Activated naive CD8-positive, alpha-beta T cell treated with anti-CD3 and anti-CD28 coated beads, Interleukin-2, amount 10 ng/mL, durations not matched to agents 7 days and 5 days (primary cell): Measurements from ENCODE around the gene SIAE. TPM values are rescaled to one million over a fixed set of nuclear protein-coding genes. Genes with fewer than 3 reads are reported as not detected.

ENCODE experiments used
- ATAC-seq: fragments of 150-1000 bp; cut with Tn5 transposase; one replicate; pipeline ENCODE4 v1.10.0; 2021; ENCODE audit warnings: low read depth, moderate library complexity
- POLR2A ChIA-PET: fragments of 350-600 bp; sonication (Branson Sonifier 250); formaldehyde crosslinking; loops from one replicate; lab custom pipeline; 2021; ENCODE audit warnings: antibody characterized with exemption; lab: Charles Lee
- DNase-seq: peaks from one replicate; pipeline ENCODE4 v3.0.0; 2021
- H3K27ac Mint-ChIP-seq: one replicate; pipeline ENCODE4 v1.8.0; 2022; ENCODE audit warnings: mild to moderate bottlenecking, mixed read lengths
- H3K27me3 Mint-ChIP-seq: one replicate; pipeline ENCODE4 v1.8.0; 2022; ENCODE audit warnings: mild to moderate bottlenecking, moderate library complexity, mixed read lengths
- H3K36me3 Mint-ChIP-seq: one replicate; pipeline ENCODE4 v1.8.0; 2021; ENCODE audit warnings: mild to moderate bottlenecking, mixed read lengths
- H3K4me1 Mint-ChIP-seq: one replicate; pipeline ENCODE4 v1.8.0; 2021; ENCODE audit warnings: mixed read lengths
- H3K4me3 Mint-ChIP-seq: one replicate; pipeline ENCODE4 v1.8.0; 2022; ENCODE audit warnings: mild to moderate bottlenecking, moderate library complexity, mixed read lengths
- H3K9me3 Mint-ChIP-seq: one replicate; pipeline ENCODE4 v1.8.0; 2021; ENCODE audit warnings: mixed read lengths
- total RNA-seq, 2 experiments: library from RNA; stranded (reverse); gene quantifications; one replicate each; pipeline ENCODE4 v1.2.3, GENCODE V29; 2021

The SIAE gene
- total RNA-seq: 1 to 10 TPM; 4.4 to 5.2 TPM

- no peaks in the 10 kb centered on the region for H3K9me3 Mint-ChIP-seq
- POLR2A ChIA-PET: interaction anchor here (0.6 to 2.4 kb wide), 12 partner anchors 26 to 690 kb away, joined by 3 to 19 read pairs (median 3); partner anchors contain the start of genes CCDC15, MSANTD2 and NRGN
- peak within 1 kb of the TSS; percentile 84 for H3K27ac Mint-ChIP-seq
- no peaks in the 10 kb centered on the region for H3K36me3 Mint-ChIP-seq
- peaks cover 26% of the 10 kb centered on the region for H3K4me1 Mint-ChIP-seq
- H3K27me3 Mint-ChIP-seq: no peaks in the 10 kb centered on the region
- peak within 1 kb of the TSS; percentile 92 for H3K4me3 Mint-ChIP-seq
- ATAC-seq (peak; percentile 90), DNase-seq (peak; percentile 89)
These were observed at the start of gene SIAE, which contains the start of gene SPA17 for GRCh38 chr11:124673333-124674167. TSS of gene SIAE (minus strand) at chr11:124673739. CDS start at chr11:124673708, 31 bp downstream. TSS of gene SPA17 (plus strand) at chr11:124673904. CDS start at chr11:124675265, 1,361 bp downstream.

DNA sequence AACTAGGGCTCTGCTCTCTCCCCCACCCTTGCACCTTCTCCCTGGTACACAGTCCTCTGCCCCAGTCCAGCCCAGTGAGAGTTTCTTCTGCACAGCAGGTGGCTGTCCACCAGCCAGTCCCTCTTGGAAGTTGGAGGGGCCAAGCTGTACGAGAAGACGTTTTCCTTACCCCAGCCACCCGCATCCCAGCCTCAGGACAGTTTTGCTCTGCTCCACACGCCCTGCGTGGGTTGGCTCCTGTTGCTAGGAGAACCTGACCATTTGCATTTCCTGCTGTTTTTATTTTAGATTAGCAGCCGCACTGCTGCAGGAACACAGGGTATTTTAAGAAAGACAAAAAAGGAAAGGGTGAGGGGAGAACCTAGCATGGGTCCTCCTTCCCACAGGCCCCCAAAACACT is 48.6 kb upstream of the SIAE start:
- H3K4me3 Mint-ChIP-seq: no peak overlapping the region
- H3K9me3 Mint-ChIP-seq: no peaks in the 10 kb centered on the region
- H3K4me1 Mint-ChIP-seq: peaks cover 18% of the 10 kb centered on the region
- DNase-seq: no peak
- H3K27me3 Mint-ChIP-seq: peaks cover 62% of the 10 kb centered on the region
- H3K36me3 Mint-ChIP-seq: no peaks in the 10 kb centered on the region
- no peak for ATAC-seq
- H3K27ac Mint-ChIP-seq: no peak overlapping the region
- POLR2A ChIA-PET: no interaction called here

GRCh38 chr11:124719534-124719933 is 46.0 kb upstream of the SIAE start:
- H3K36me3 Mint-ChIP-seq: no peaks in the 10 kb centered on the region
- H3K4me3 Mint-ChIP-seq: no peak overlapping the region
- H3K9me3 Mint-ChIP-seq: no peaks in the 10 kb centered on the region
- H3K4me1 Mint-ChIP-seq: peaks cover 14% of the 10 kb centered on the region
- DNase-seq (no peak), ATAC-seq (no peak)
- H3K27me3 Mint-ChIP-seq: peaks cover 62% of the 10 kb centered on the region
- POLR2A ChIA-PET: no interaction called here
- no peak overlapping the region for H3K27ac Mint-ChIP-seq

- peaks cover 12% of the 10 kb centered on the region for H3K4me1 Mint-ChIP-seq
- no peak overlapping the region for H3K4me3 Mint-ChIP-seq
- H3K27ac Mint-ChIP-seq: no peak overlapping the region
- no peak for DNase-seq
- H3K9me3 Mint-ChIP-seq: no peaks in the 10 kb centered on the region
- peaks cover 60% of the 10 kb centered on the region for H3K27me3 Mint-ChIP-seq
- no peaks in the 10 kb centered on the region for H3K36me3 Mint-ChIP-seq
- no peak for ATAC-seq
- POLR2A ChIA-PET: no interaction called here
These were observed 45.3 kb upstream of the SIAE start for GRCh38 chr11:124718801-124719200.

- DNase-seq (no peak), ATAC-seq (peak; percentile 39)
- H3K9me3 Mint-ChIP-seq: no peaks in the 10 kb centered on the region
- peaks cover 12% of the 10 kb centered on the region for H3K4me1 Mint-ChIP-seq
- H3K4me3 Mint-ChIP-seq: peak overlapping the region; percentile 75
- no peak overlapping the region for H3K27ac Mint-ChIP-seq
- no peaks in the 10 kb centered on the region for H3K36me3 Mint-ChIP-seq
- POLR2A ChIA-PET: interaction anchor here (1.4 kb wide), 1 partner anchor 44 kb away, joined by 8 read pairs; the partner anchor contains the start of genes SIAE and SPA17
- peaks cover 52% of the 10 kb centered on the region for H3K27me3 Mint-ChIP-seq
These were observed 44.5 kb upstream of the SIAE start for GRCh38 chr11:124717786-124718651.

GRCh38 chr11:124717421-124717785 is 43.9 kb upstream of the SIAE start:
- POLR2A ChIA-PET: interaction anchor here (1.4 kb wide), 1 partner anchor 44 kb away, joined by 8 read pairs; the partner anchor contains the start of genes SIAE and SPA17
- Mint-ChIP-seq H3K27ac (no peak overlapping the region), H3K4me3 (peak overlapping the region; percentile 75), H3K4me1 (peaks cover 8% of the 10 kb centered on the region), H3K27me3 (peaks cover 46% of the 10 kb centered on the region), H3K9me3 (no peaks in the 10 kb centered on the region), H3K36me3 (no peaks in the 10 kb centered on the region)
- no peak for ATAC-seq
- DNase-seq: no peak

- peaks cover 8% of the 10 kb centered on the region for H3K4me1 Mint-ChIP-seq
- H3K27ac Mint-ChIP-seq: no peak overlapping the region
- ATAC-seq: no peak
- peaks cover 44% of the 10 kb centered on the region for H3K27me3 Mint-ChIP-seq
- no peaks in the 10 kb centered on the region for H3K9me3 Mint-ChIP-seq
- no peaks in the 10 kb centered on the region for H3K36me3 Mint-ChIP-seq
- DNase-seq: no peak
- no peak overlapping the region for H3K4me3 Mint-ChIP-seq
- POLR2A ChIA-PET: interaction anchor here (1.4 kb wide), 1 partner anchor 43 kb away, joined by 8 read pairs; the partner anchor contains the start of genes SIAE and SPA17
These were observed 43.1 kb upstream of the SIAE start for GRCh38 chr11:124716591-124716990.

DNA sequence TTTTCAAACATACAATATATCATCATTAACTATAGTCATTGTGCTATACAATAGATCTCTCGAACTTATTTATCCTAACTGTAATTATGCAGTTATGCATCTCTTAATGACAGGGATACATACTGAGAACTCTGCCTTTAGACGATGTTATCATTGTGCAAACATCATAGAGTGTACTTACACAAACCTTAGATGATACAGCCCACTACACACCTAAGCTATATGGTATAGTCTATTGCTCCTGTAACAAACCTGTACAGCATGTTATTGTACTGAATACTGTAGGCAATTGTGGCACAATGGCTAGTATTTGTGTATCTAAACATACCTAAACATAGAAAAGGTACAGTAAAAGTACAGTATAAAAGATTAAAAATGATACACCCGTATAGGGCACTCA is 38.9 kb upstream of the SIAE start:
- Mint-ChIP-seq H3K4me3 (no peak overlapping the region), H3K27ac (no peak overlapping the region), H3K9me3 (peaks cover 4% of the 10 kb centered on the region), H3K27me3 (peaks cover 16% of the 10 kb centered on the region), H3K36me3 (no peaks in the 10 kb centered on the region), H3K4me1 (no peaks in the 10 kb centered on the region)
- ATAC-seq: no peak
- DNase-seq: no peak
- POLR2A ChIA-PET: no interaction called here

GRCh38 chr11:124707829-124708228 is 34.3 kb upstream of the SIAE start:
- Mint-ChIP-seq H3K9me3 (peaks cover 4% of the 10 kb centered on the region), H3K36me3 (no peaks in the 10 kb centered on the region), H3K4me3 (no peak overlapping the region), H3K27me3 (peaks cover 1% of the 10 kb centered on the region), H3K27ac (no peak overlapping the region), H3K4me1 (no peaks in the 10 kb centered on the region)
- ATAC-seq (no peak), DNase-seq (no peak)
- POLR2A ChIA-PET: no interaction called here

- POLR2A ChIA-PET: no interaction called here
- Mint-ChIP-seq H3K4me1 (no peaks in the 10 kb centered on the region), H3K4me3 (no peak overlapping the region), H3K27ac (no peak overlapping the region), H3K9me3 (no peaks in the 10 kb centered on the region), H3K36me3 (no peaks in the 10 kb centered on the region), H3K27me3 (peaks cover 13% of the 10 kb centered on the region)
- no peak for ATAC-seq
- DNase-seq: no peak
These were observed 26.5 kb upstream of the SIAE start for GRCh38 chr11:124700028-124700427.

- H3K4me3 Mint-ChIP-seq: no peak overlapping the region
- no peaks in the 10 kb centered on the region for H3K9me3 Mint-ChIP-seq
- no peak overlapping the region for H3K27ac Mint-ChIP-seq
- POLR2A ChIA-PET: no interaction called here
- ATAC-seq (no peak), DNase-seq (no peak)
- H3K36me3 Mint-ChIP-seq: no peaks in the 10 kb centered on the region
- no peaks in the 10 kb centered on the region for H3K4me1 Mint-ChIP-seq
- peaks cover 13% of the 10 kb centered on the region for H3K27me3 Mint-ChIP-seq
These were observed 26.0 kb upstream of the SIAE start for GRCh38 chr11:124699547-124699946.

DNA sequence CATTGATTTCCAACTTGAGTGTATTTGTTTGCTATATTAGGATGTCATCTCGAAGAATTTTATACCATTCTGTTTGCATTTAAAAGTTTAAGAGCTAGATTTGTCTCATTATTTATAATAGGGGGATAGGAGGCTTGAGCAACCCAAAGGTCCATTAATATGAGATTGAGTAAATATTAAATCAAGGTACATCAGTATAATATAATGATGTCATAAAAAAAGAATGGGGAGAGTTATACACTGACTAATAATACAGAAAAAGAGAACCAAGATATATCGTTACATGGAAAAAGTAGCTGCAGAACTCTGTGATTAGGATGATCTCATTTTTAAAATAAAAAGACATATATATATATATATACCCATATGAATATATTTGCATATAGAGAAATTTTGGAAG is 19.6 kb upstream of the SIAE start:
- ATAC-seq: no peak
- H3K4me3 Mint-ChIP-seq: no peak overlapping the region
- DNase-seq: no peak
- no peak overlapping the region for H3K27ac Mint-ChIP-seq
- H3K4me1 Mint-ChIP-seq: no peaks in the 10 kb centered on the region
- H3K36me3 Mint-ChIP-seq: no peaks in the 10 kb centered on the region
- POLR2A ChIA-PET: no interaction called here
- H3K9me3 Mint-ChIP-seq: no peaks in the 10 kb centered on the region
- H3K27me3 Mint-ChIP-seq: peaks cover 2% of the 10 kb centered on the region

GRCh38 chr11:124682443-124682842 is 8.9 kb upstream of the SIAE start:
- H3K9me3 Mint-ChIP-seq: peaks cover 9% of the 10 kb centered on the region
- no peak overlapping the region for H3K4me3 Mint-ChIP-seq
- H3K4me1 Mint-ChIP-seq: no peaks in the 10 kb centered on the region
- DNase-seq: no peak
- POLR2A ChIA-PET: no interaction called here
- H3K27me3 Mint-ChIP-seq: peaks cover 7% of the 10 kb centered on the region
- peaks cover 4% of the 10 kb centered on the region for H3K36me3 Mint-ChIP-seq
- no peak for ATAC-seq
- H3K27ac Mint-ChIP-seq: no peak overlapping the region
